Cardiac septum (tissue), 1 donor: ENCODE data around the gene ATP6V0A4. TPM values are rescaled to one million over a fixed set of nuclear protein-coding genes. Genes with fewer than 3 reads are reported as not detected.
"Not testable (repeated sequence)": the region's sequence is repeated elsewhere in the genome, so short reads cannot be mapped to it uniquely, and the experiment has no call there.

Experiments used
- DNase-seq: peaks from one replicate; pipeline ENCODE4 v3.0.0-alpha.2; 2020; ENCODE audit warnings: low spot score
- intact Hi-C: fragments of 100-400 bp; cut with DNase I; formaldehyde crosslinking; loops from one replicate; pipeline ENCODE4 v1.14.0; 2022
- total RNA-seq: library from RNA; stranded (reverse); fragmentation: NEBNext Ultra II Directional; extraction: Animal tissue kit (Norgen Biotek cat#: 25700); gene quantifications from one replicate; pipeline ENCODE4 v1.2.1, GENCODE V29; 2021
- donor health status: DM: no; HTN: no; CAD: no.

The ATP6V0A4 gene
- total RNA-seq, 1 donor from 2014 or later = not detected

DNA sequence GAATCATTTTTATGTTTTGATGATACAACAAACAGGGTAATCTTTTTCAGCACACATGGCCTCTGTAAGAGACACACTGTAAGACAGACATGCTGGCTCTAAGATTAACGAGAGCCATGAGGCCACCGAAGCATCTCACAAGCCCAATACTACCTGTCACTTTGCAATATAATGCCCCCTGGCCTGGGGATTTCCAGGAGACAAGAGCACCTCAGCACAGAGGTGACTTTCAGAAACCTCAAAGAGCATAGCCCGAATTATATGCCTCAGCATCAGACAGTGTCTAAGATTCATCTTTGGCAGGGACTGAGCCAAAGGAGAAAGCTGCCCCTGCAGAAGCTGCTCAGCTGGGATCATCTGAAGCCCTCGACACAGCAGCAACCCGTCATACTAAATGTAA lies 44.4 kb downstream of the ATP6V0A4 start:
- DNase-seq = no peak
- intact Hi-C loops = no loop called here

GRCh38 chr7:138753150-138753518 lies 44.9 kb downstream of the ATP6V0A4 start:
- intact Hi-C loops = no loop called here
- no peak for DNase-seq

GRCh38 chr7:138752518-138753149 lies 45.4 kb downstream of the ATP6V0A4 start:
- intact Hi-C loops = no loop called here
- no peak for DNase-seq

DNA sequence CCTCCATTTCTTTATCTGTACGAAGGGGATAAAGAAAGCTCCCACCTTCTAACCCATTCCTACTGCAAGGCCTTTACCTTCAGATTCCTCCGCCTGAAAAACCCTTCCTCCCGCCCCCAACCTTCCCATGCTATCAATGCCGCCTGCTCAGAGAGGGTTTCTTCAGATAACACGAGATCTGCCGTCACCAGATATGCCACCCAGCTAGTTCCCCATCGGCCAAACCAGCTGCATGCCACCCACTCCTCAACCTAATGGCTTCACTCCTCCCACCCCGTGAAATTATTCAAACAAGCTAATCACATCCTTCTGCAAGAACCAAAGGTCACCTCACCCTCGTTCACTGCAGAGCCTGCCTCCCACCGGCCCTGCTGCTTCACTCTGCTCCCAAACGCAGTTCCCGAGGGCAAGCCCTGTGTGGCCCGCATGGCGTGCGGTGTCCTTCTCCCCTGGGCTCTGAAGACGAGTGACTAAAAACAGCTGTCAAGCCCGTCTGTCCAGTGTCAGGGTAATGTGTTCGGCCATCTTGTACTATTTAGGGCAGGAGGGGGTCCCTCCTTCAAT lies 47.0 kb downstream of the ATP6V0A4 start:
- intact Hi-C loops = no loop called here
- DNase-seq = no peak

GRCh38 chr7:138750473-138750872 lies 47.5 kb downstream of the ATP6V0A4 start:
- no peak for DNase-seq
- intact Hi-C loops = no loop called here

- intact Hi-C loops = no loop called here
- DNase-seq = no peak
Measured at GRCh38 chr7:138749960-138750359, 48.0 kb downstream of the ATP6V0A4 start.

DNA sequence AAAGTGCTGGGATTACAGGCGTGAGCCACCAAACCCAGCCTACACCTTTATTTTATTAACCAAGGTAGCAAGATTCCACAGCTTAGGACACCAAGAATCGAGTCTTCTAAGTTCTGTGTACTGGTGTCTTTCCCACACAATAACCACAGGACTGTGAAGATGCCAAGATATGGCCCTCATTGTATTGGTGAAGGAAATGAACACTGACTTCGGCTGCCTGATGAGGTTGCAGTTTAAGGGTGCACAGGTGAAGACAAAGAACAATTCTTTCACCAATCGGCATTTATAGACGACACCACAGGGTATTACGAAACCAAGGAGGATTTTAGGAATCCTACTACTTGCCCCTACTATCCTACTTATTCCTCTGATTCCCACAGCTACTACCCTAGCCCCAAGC lies 49.3 kb downstream of the ATP6V0A4 start:
- intact Hi-C loops = no loop called here
- DNase-seq = no peak

DNA sequence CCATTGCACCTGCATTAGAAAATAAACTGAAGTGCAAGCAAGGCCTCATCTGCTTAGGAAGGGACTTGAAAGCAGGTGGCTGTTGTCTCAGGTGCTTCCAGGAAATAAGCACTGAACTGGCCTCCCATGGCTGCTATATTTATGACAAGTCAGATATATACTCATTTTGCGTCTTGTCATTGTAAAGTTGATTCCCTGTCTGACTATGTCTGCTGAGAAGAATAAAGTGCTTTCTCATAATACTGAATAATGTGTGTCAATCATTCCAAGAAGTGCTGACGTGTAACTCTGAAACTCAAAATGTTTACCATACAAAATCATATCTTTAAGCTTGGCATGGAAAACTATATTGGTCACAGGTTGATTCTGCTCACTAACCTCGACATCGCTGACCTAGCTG lies 51.9 kb downstream of the ATP6V0A4 start:
- intact Hi-C loops = no loop called here
- DNase-seq = no peak

DNA sequence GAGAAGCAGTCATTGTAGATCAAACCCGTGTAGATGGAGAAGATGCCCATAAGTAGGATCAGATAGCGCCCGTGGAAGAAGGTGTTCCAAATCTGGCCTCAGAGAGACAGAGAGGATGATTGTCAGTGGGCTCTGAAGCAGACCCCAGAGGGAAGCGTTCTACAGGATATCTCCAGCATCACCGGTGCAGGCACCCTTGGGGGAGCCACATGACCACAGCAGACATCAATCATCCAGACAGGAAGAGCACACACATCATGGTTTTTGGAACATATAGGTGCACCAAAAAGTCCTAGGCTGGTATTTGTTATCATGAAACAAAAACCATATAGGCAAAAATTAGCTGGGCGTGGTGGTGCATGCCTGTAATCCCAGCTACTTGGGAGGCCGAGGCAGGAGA lies 52.8 kb downstream of the ATP6V0A4 start:
- intact Hi-C loops = no loop called here
- DNase-seq = no peak

- intact Hi-C loops = no loop called here
Measured at GRCh38 chr7:138741453-138741735, 56.6 kb downstream of the ATP6V0A4 start.

GRCh38 chr7:138739859-138740258 lies 58.1 kb downstream of the ATP6V0A4 start:
- DNase-seq = no peak
- intact Hi-C loops = loop anchor here (2.0 to 5.0 kb wide), 2 partner anchors 579 to 838 kb away; no protein-coding TSS in a partner anchor

More at GRCh38 chr7:138741453-138741735, 56.6 kb downstream of the ATP6V0A4 start:
- DNase-seq = no peak

DNA sequence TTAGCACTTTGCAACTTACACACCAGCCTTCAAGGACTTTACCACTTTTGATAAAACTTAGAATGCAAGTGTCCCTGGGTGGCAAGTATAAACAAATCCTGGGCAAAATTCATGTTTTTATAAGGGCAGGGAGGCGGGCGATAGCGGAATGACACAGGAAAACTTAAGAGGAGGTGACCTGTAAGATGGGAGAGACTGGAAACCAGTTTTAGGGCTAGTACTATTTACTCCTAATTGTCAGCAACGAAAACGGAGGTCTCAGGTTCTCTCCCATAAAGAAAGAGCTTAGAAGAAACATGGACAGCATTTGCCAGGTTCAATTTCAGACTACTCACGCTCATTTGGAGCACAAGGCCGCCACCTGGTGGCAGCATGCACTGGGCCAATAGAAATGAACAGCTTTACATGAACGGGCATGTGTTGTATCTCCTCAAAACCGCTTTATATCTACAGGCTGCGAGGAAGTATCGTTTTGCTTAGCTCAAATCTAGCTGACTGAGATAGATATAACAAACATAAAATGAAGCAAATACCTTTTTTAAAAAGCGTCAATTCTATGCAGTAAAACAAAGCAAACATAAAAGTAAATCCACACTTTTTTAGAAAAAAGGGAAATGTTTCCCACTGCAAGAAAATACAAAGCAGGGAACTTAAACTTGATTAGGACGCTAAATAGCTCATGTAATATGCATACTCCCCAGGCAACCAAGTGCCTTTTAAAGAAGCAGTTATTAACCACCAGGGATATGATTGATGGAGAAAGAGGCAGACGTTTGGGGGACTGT lies 59.3 kb downstream of the ATP6V0A4 start:
- intact Hi-C loops = loop anchor here (2.0 to 5.0 kb wide), 2 partner anchors 578 to 836 kb away; no protein-coding TSS in a partner anchor
- DNase-seq = peak; percentile 87

- no peak for DNase-seq
- intact Hi-C loops = loop anchor here (2.0 to 5.0 kb wide), 2 partner anchors 577 to 836 kb away; no protein-coding TSS in a partner anchor
Measured at GRCh38 chr7:138738114-138738513, 59.9 kb downstream of the ATP6V0A4 start.

DNA sequence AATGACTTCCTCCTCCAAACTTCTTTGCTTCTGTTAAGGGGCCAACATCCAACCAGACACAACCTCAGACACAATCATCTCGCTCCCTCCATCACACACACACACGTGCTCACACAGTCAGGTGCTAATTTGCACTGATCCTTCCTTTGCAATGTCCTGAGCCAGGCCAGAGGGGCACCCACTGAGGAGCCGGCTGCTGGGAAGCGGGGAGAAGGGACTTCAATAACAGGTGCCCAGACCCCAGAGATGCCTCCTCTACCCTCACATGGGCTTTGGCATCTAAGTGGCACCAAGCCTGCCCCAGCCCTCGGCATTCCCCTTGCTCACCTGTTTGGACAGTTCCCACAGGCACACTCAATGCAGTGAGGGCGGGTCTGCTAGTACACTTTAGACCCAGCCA lies 62.6 kb downstream of the ATP6V0A4 start:
- intact Hi-C loops = loop anchor here (5.0 kb wide), 1 partner anchor 833 kb away; no protein-coding TSS in a partner anchor
- DNase-seq = no peak

- intact Hi-C loops, DNase-seq: not testable (repeated sequence)
Measured at GRCh38 chr7:138731733-138732132, 66.3 kb downstream of the ATP6V0A4 start.

DNA sequence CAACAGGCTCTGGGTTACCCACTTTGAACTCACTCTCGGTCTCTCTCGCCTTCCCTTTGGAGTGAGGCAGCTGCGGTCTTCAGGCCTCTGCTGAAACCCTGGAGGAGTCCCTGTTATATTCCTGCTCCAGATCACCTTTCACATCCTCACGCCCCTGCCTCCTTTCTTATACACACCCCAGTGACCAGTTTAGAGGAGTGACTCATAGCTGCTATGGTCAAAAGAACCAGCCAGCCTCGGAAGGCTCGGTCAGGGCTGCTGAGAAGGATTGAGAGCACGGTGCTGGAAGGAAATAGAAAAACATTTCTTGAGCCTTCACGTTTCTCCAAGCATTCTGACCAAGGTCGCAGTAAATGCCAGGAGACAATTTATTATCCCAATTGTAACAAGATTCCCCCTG lies 68.6 kb downstream of the ATP6V0A4 start:
- no peak for DNase-seq
- intact Hi-C loops = no loop called here

- DNase-seq = no peak
- intact Hi-C loops = no loop called here
Measured at GRCh38 chr7:138727336-138728099, 70.5 kb downstream of the ATP6V0A4 start.

DNA sequence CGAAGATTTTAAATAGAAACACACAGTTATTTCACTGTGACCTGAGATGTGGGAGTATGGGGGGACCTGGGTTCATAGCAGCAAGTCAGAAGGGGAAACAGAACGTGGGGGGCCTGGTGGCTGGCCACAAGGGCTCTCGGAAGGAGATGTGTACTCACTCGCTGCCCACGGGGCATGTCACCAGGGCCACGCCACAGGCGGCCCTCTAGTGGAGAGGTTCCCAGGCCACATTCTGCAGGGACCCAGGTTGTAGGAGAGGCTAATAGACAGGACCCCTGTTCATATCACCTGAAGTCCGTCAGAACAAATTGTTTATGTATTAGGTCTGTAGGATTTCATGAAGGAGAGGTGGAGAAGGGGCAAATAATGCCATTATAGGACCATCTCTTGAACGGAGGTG lies 71.7 kb downstream of the ATP6V0A4 start:
- intact Hi-C loops = no loop called here
- DNase-seq = no peak

- intact Hi-C loops = no loop called here
- no peak for DNase-seq
Measured at GRCh38 chr7:138720286-138720685, 77.7 kb downstream of the ATP6V0A4 start.

- intact Hi-C loops = no loop called here
- DNase-seq = no peak
Measured at GRCh38 chr7:138716889-138717288, 81.1 kb downstream of the ATP6V0A4 start.
